Activated CD8-positive, alpha-beta memory T cell treated with anti-CD3 and anti-CD28 coated beads, Interleukin-2, amount 50 U/mL, for 4 hours (primary cell): ENCODE data around the gene PRKAR2B.
"Not testable (repeated sequence)": the region's sequence is repeated elsewhere in the genome, so short reads cannot be mapped to it uniquely, and the experiment has no call there.

ENCODE experiments used
- DNase-seq: peaks from one replicate; pipeline ENCODE4 v3.0.0-alpha.2; 2020

PRKAR2B gene

GRCh38 chr7:107029061-107029763 lies 15.3 kb upstream of the PRKAR2B start:
- no peak for DNase-seq

GRCh38 chr7:107029764-107030286 lies 14.7 kb upstream of the PRKAR2B start:
- DNase-seq: no peak

- no peak for DNase-seq
These were observed 12.5 kb upstream of the PRKAR2B start for GRCh38 chr7:107032050-107032449.

- DNase-seq: no peak
These were observed 11.6 kb upstream of the PRKAR2B start for GRCh38 chr7:107032720-107033438.

GRCh38 chr7:107034553-107034952 lies 10.0 kb upstream of the PRKAR2B start:
- DNase-seq: no peak

GRCh38 chr7:107035446-107035845 lies 9.1 kb upstream of the PRKAR2B start:
- no peak for DNase-seq

GRCh38 chr7:107036535-107036934 lies 8.0 kb upstream of the PRKAR2B start:
- no peak for DNase-seq

- DNase-seq: no peak
These were observed 6.5 kb upstream of the PRKAR2B start for GRCh38 chr7:107037717-107038603.

- no peak for DNase-seq
These were observed 5.2 kb upstream of the PRKAR2B start for GRCh38 chr7:107039199-107039900.

- DNase-seq: no peak
These were observed 3.4 kb upstream of the PRKAR2B start for GRCh38 chr7:107041097-107041496.

GRCh38 chr7:107041764-107042163 lies 2.7 kb upstream of the PRKAR2B start:
- DNase-seq: not testable (repeated sequence)

GRCh38 chr7:107042326-107042910 lies 2.1 kb upstream of the PRKAR2B start:
- DNase-seq: not testable (repeated sequence)

GRCh38 chr7:107043491-107043890 lies 1.0 kb upstream of the PRKAR2B start:
- DNase-seq: no peak

- DNase-seq: no peak
These were observed 571 bp upstream of the PRKAR2B start for GRCh38 chr7:107043921-107044346.

GRCh38 chr7:107045195-107045960 lies 873 bp downstream of the PRKAR2B start:
- DNase-seq: no peak

GRCh38 chr7:107045980-107046379 lies 1.5 kb downstream of the PRKAR2B start:
- no peak for DNase-seq

GRCh38 chr7:107046491-107047259 lies 2.2 kb downstream of the PRKAR2B start:
- no peak for DNase-seq

GRCh38 chr7:107047902-107048782 lies 3.6 kb downstream of the PRKAR2B start:
- DNase-seq: no peak

GRCh38 chr7:107048783-107049418 lies 4.4 kb downstream of the PRKAR2B start:
- no peak for DNase-seq
